HUDEP-2 (cell line): ENCODE measurements around the gene PGR.

Source experiments
- DNase-seq, 76 experiments: peaks; one replicate each; lab custom pipeline; 2025; ENCODE audit not compliant: unreplicated experiment in 76 of 76; lab: John Stamatoyannopoulos, UW

PGR gene

DNA sequence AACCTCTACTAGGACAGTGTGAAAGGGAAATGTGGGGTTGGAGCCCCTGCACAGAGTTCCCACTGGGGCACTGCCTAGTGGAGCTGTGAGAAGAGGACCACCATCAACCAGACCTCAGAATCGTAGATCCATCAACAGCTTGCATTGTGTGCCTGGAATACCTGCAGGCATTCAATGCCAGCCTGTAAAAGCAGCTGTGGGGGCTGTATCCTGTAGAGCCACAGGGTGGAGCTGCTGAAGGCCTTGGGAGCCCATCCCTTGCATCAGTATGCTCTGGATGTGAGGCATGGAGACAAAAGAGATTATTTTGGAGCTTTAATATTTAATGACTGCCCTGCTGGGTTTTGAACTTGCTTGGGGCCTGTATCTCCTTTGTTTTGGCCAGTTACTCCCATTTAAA lies 46.3 kb downstream of the PGR start:
- peak in 4 of 76 experiments; percentile 6 to 18 (median 10) for DNase-seq

DNA sequence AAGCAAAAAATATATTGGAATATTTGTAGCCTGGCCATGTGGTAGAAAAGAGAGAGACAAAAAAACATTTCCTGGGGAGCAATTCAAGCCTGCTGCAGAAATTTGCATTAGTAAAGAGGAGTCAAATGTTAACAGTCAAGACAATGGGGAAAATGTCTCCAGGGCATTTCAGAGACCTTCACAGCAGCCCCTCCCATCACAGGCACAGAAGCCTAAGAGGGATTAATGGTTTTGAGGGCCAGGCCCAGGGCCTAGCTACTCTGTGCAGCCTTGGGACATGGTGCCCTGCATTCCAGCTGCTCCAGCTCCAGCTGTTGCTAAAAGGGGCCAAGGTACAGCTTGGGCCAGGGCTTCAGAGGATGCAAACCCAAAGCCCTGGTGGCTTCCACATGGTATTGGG lies 46.8 kb downstream of the PGR start:
- DNase-seq: no peak

DNA sequence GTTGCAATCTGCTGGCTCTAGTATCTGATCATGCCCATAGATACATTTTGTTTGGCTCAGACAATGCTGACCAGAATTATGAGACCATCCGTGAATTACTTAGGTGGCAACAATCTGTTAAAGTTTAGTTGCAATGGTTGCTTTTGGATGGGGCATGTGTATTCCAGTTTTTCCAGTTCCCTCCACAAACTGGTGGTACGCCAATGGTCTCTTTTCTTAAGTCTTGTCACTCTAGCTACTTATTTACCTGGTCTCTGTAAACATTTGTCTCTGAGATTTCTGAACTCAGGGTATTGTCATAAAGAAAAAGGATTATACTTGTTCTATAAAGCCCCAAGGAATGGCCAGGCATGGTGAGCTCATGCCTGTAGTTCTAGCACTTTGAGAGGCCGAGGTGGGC lies 65.9 kb downstream of the PGR start:
- peak in 1 of 76 experiments; percentile 8 for DNase-seq

DNA sequence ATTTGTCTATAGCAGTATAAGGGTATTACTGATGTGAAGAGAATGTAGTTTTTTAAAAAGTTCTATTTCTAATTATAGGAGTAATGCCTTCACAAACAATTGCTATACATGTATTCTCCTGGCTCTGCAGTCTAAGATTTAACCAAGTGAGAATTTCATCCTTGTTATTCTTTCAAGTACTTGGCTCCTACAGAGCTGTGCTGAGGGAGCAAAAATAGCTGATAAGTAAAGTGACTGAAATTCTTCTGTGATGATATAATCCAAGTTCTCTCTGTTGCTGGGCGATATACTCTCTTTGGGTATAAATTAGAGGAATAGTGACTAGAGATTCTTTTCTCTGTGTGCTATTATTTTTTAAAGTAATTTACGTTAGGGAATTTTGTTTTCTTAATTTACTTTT lies 68.0 kb downstream of the PGR start:
- DNase-seq: no peak

DNA sequence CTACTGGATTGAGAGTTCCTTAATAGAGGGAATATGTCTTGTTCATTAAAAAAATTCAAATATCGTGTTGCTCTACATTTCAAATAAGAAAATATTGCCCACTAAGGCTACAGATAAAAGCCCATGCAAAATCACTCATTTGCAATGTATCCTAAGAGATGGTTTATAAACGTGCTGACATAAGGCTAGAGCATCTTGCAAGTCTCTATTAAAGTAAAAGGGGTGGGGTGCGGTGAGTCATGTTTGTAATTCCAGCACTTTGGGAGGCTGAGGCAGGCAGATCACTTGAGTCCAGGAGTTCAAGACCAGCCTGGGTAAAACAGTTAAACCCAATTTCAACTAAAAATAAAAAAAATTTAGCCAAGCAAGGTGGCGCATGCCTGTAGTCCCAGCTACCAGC lies 70.3 kb downstream of the PGR start:
- DNase-seq: no peak

DNA sequence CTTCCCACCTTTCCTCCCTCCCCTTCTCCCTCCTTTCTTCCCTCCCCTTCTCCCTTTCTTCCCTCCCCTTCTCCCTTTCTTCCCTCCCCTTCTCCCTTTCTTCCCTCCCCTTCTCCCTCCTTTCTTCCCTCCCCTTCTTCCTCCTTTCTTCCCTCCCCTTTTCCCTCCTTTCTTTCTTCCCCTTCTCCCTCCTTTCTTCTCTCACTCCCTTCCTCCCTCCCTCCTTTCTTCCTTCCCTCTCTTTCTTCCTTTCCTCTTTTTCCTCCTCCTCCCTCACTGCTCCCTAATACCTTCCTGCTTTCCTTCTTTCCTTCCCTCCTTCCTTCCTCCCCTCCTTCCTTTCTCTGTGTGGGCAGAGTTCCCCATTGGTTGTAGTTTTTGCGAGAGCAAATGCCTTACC lies 76.1 kb downstream of the PGR start:
- no peak for DNase-seq

DNA sequence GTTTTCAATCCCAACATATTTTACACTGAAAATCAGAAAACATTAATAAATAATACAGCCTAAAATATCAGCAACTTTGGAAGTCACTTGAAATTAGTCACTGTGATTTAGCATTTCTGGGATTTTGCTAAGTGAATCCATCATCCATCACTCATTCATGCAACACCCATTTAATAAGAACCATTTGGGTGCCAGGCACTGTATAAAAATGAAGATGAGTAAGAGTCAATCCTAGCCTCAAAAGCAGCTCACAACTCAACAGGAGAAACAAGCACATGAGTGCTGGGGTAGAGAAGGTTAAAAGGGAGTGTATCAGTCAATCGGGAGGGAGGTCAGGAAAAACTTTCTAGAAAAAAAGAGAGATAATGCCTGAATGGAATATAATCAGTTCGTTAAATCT lies 77.9 kb downstream of the PGR start:
- no peak for DNase-seq

DNA sequence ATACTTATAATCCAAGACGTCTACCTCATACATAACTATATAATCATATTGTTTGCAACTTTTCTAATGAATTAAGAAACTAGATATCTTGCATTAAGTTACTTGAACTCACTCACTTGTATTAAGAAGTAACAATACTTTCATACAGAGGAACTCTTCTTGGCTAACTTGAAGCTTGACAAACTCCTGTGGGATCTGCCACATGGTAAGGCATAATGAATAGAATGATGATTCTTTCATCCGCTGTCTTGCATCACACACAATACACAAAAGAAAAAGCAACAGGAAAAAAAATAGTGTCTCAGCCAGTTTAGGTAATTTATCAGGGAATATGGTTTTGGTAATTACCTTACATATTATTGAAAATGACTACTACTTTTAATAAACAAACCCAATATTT lies 79.8 kb downstream of the PGR start:
- no peak for DNase-seq

DNA sequence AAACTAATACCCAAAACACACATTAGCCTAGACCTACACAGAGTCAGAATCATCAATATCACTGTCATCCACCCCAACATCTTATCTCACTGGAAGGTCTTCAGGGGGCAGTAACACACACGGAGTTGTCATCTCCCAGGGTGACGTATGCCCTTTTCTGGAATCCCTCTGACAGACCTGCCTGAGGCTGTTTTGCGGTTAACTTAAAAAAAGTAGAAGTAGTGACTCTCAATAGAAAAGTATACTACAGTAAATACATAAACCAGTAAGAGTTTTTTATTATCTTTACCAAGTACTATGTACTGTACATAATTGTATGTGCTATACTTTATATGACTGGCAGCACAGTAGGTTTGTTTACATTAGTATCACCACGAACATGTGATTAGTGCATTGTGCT lies 80.5 kb downstream of the PGR start:
- peak in 18 of 76 experiments; percentile 3 to 54 (median 14) for DNase-seq

DNA sequence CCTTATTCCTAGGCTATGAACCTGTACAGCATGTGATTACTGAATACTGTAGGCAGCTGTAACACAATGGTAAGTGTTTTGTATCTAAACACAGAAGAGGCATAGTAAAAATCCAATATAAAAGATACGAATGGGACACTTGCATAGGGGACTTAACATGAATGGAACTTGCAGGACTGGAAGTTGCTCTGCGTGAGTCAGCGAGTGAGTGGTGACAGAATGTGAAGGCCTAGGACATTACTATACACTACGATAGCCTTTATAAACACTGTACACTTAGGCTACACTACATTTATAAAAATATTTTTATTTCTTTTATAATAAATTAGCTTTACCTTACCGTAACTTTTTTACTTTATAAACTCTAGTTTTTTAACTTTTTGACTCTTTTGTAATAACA lies 81.1 kb downstream of the PGR start:
- no peak for DNase-seq

DNA sequence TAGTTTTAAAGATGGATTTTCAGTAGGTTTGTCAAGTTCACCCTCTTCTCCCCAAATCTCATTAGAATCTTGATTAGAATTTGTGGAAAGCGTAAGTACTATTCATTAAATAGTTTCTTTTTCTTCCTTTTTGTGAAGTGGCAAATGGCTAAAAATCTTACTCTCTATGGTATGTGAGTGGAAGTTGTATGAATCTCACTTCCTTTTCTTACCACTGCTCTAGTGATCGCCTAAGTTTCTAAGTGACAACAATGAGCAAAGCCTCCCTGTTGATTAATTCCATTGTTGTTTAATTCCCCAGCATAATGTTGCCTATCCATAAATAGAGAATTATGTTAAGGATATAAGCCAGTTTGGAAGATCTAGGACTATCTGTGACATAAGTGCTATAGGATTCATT lies 82.7 kb downstream of the PGR start:
- no peak for DNase-seq

DNA sequence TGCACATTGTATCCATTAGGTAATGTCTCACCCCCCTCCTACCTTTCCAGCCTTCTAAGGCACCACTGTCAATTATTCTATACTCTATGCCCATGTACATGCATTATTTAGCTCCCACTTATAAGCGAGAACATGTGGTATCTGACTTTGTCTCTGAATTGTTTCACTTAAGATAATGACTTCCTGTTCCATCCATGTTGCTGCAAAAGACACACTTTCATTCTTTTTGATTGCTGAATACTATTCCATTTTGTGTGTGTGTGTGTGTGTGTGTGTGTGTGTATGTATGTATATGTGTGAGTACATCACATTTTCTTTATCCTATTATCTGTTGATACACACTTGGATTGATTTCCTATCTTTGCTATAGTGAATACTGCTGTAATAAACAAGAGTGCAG lies 84.2 kb downstream of the PGR start:
- DNase-seq: no peak

DNA sequence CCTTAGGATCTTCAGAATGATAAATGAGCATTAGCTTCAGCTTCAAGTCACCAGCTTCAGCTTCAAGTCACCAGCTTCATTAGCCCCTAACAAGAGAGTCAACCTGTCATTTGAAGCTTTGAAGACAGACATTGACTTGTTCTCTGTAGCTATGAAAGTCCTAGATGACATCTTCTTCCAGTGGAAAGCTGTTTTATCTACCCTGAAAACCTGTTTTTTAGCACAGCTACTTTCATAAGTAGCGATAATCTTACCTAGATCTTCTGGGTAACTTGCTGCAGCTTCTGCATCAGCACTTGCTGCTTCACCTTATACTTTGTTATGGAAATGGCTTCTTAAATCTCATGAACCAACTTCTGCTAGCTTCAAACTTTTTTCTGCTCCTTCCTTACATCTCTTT lies 85.7 kb downstream of the PGR start:
- DNase-seq: peak in 1 of 76 experiments; percentile 12

DNA sequence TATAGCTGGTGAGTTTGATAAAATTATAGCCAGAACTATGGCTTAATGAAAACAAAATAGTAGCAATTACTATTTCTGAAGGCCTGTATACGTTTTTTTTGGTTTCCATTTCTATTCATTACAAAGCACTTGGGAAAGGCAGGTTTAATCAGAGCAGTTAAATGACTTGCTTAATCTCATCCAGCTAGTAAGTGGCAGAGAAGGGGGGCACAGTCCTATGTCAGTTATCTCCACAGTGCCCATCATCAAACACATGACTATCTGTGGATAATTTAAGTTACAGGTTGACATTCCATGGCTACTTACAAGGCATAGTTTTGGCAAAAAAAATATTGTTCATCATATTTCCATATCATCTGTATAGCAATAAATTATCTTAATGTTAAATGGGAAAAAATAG lies 93.7 kb downstream of the PGR start:
- no peak for DNase-seq

DNA sequence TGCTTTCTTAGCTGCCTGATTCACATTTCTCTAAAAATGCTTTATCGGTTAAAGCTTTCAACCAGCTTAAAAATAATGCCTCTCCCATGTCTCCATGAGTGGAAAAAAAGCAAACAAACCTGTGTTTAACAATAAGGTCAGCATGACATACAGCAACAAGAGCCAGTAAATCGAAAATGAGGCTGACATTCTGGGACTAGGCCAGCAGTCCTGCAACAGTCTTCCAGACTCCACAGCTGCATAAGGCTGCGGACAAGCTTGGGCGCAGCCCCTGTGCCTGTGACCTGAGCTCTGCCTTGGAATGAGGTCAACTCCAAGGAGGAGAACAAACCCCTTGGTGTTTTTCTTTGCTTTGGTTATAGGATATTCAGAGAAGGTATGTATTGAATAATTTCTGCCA lies 95.5 kb downstream of the PGR start:
- no peak for DNase-seq

DNA sequence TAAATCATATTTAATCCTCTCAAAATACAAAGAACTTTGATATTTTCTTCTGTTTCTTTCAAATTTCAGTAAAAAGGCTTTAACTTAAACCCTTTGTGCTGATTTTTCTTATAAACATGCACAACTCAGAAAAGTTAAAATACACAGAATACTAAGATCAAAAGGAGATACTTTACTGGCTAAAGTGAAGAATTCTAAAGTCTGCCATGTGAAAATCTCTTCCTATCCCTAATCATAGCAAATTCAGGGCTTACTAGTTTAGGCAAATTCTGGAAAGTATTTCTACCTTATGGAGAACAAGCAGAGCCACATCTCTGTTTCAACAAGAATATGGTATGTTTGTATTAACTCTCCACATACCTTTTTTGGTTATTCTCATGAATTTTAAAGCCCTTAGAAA lies 96.6 kb downstream of the PGR start:
- no peak for DNase-seq

DNA sequence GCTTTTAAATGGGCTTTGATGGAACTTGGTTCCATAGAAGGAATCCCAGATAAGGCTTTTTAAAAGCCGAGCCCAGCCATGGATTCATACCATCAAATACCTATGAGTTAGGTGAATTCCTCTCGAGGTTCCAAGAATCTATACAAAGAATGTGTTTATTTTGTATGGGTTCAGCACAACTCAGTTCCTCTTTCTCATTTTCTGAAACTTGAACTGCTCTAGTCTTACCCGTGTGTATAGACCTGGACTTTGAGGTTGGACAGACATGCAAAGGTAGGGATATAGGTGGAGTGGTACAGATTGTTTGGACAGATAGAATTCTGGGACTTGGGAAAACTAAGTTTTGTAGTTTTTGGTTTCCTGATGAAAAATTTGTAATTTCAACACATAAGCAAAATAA lies 97.9 kb downstream of the PGR start:
- DNase-seq: no peak

DNA sequence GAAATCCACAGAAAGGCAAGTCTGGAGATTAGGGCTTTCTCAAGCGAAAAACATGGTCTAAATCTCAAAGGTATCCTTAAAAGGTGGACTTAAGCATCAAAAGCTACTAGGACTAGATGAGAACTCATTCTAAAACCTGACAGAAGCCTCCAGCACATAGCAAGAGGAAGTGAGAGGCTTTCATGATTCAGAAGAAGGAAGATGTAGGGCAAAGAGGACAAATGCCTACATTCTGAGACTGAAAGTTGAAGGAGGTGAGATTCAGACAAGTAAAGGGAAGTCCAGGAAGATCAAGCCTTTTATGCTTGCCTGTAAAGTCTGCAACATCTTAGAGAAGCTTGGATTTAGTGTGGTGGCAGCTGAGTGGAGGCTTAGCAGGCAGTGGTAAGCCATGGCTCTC lies 98.9 kb downstream of the PGR start:
- DNase-seq: no peak

DNA sequence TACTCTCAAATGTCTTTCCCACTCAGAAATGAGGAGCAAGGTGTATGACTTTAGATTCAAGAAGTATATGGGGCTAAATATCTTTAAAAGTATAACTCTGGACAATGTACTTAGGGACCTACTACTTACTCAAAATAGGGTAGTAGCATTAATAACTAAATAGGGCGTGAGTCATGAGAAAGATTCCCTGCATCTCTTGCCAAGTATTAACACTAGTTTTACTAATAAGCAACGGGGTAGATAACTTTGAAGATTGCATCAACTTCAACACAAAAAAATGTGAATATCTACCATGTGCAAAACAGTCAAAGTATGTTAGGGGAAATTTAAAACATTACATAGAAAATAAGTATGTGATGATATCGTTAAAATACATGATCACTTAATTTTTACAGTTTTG lies 99.6 kb downstream of the PGR start:
- no peak for DNase-seq

DNA sequence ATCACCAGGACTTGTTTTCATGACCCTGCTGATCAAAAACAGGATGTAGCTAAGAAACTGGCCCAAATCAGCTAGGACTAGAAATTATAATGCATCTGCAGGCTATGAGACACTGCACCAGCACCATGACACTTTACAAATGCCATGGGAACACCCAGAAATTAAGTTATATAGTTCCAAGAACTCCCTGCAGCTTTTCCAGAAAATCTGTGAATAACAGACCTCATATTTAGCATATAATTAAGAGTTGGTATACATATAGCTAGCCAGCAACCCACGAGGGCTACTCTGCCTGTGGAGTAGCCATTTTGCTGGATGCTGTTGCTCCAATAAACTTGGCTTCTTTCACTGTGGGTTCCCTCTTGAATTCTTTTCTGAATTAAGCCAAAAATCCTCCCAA lies 101.0 kb downstream of the PGR start:
- peak in 1 of 76 experiments; percentile 5 for DNase-seq

DNA sequence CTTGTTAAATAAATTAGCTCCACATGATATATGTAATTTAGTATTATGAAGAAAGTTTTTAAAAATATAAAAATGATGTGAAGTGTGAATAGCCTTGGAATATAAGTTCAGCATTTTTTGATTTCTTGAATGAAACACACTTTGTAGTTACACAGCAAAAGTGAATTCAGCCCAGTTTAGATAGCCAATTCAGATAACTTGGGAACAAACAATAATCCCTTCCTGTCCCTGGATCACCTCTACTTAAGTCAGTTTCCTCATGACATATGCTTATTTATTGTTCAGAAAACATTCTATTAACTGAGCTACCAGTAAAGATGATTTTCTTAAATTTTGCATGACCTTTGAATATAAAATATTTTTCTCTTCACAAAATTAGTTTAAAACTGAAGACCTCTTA lies 107.4 kb downstream of the PGR start:
- no peak for DNase-seq

DNA sequence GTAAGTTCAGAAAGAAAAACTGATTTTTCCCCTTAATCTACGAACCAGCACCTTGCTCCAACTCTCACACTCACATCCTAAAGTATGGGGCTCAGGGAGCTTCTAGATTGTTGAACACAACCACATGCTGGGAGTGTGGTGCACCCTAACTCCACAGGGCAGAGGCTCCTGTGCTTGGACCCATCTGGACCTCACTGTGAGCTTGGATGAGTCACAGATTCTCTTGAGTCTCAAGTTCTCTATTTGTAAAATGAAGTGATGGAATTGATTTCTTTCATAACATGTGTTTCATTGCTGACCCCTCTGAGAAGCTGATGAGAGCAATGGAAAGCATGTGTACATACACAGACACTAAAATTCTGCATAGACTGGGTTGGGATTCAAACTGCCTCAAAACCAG lies 109.7 kb downstream of the PGR start:
- DNase-seq: no peak

DNA sequence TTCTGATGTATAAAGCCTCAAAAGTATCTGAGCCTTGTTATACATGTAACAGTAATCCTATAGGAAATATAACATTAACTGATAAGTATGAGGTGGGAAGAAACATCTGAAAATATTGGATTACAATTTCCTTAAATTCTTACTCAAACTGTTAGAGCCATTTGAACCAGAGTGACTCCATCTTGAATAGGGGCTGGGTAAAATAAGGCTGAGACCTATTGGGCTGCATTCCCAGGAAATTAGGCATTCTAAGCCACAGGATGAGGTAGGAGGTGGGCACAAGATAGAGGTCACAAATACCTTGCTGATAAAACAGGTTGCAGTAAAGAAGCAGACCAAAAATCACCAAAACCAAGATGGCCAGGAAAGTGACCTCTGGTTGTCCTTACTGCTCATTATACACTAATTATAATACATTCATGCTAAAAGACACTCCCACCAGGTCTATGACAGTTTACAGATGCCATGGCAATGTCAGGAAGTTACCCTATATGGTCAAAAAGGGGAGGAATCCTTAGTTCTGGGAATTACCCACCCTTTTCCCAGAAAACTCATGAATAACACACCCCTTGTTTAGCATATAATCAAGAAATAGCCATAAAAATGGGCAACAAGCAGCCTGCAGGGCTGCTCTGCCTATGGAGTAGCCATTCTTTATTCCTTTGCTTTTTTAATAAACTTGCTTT lies 114.9 kb downstream of the PGR start:
- peak in 2 of 76 experiments; percentile 3 to 18 for DNase-seq
